GM23338 (cell line): Measurements from ENCODE around the gene TGM2. TPM values are rescaled to one million over a fixed set of nuclear protein-coding genes. Genes with fewer than 3 reads are reported as not detected.

Source experiments
- ATAC-seq: fragments of 200-7000 bp; cut with Tn5 transposase; 3 replicates; pipeline ENCODE4 v1.9.1; 2020
- DNase-seq: peaks from one replicate; pipeline ENCODE4 v3.0.0-alpha.2; 2015; ENCODE audit warnings: low spot score
- H2AFZ ChIP-seq: fragments of 200-600 bp; sonication (generic); 2 replicates; pipeline ENCODE4 v1.8.0; 2016; ENCODE audit warnings: antibody characterized with exemption, mild to moderate bottlenecking, moderate library complexity
- H3F3A ChIP-seq: fragments of 200-600 bp; sonication (generic); replicated peaks from 2 replicates; pipeline ENCODE4 v1.8.0; 2017; ENCODE audit warnings: antibody characterized with exemption, mixed run types, low read depth
- H3K27ac ChIP-seq: fragments of 200-600 bp; sonication (generic); 2 replicates; pipeline ENCODE4 v1.6.1; 2016; ENCODE audit warnings: low read depth
- H3K27me3 ChIP-seq: fragments of 200-600 bp; sonication (generic); 2 replicates; pipeline ENCODE4 v1.8.0; 2016; ENCODE audit warnings: mild to moderate bottlenecking, mixed run types, moderate library complexity; ENCODE audit not compliant: insufficient read depth
- H3K36me3 ChIP-seq: fragments of 200-600 bp; sonication (generic); 2 replicates; pipeline ENCODE4 v1.8.0; 2016; ENCODE audit warnings: mild to moderate bottlenecking; ENCODE audit not compliant: insufficient read depth
- H3K4me1 ChIP-seq: fragments of 200-600 bp; sonication (generic); 2 replicates; pipeline ENCODE4 v1.8.0; 2016; ENCODE audit warnings: mild to moderate bottlenecking, moderate library complexity; ENCODE audit not compliant: insufficient read depth
- H3K4me2 ChIP-seq: fragments of 200-600 bp; sonication (generic); 2 replicates; pipeline ENCODE4 v1.7.1; 2017; ENCODE audit warnings: mixed run types
- H3K4me3 ChIP-seq: fragments of 200-600 bp; sonication (generic); 2 replicates; pipeline ENCODE4 v1.6.1; 2016; ENCODE audit warnings: mixed run types
- H3K79me2 ChIP-seq: fragments of 200-600 bp; sonication (generic); replicated peaks from 2 replicates; pipeline ENCODE4 v1.8.0; 2017; ENCODE audit warnings: mild to moderate bottlenecking; ENCODE audit not compliant: insufficient read depth
- H3K9me2 ChIP-seq: fragments of 200-600 bp; sonication (generic); 2 replicates; pipeline ENCODE4 v1.8.0; 2017; ENCODE audit not compliant: insufficient read depth
- H4K20me1 ChIP-seq: fragments of 200-600 bp; sonication (generic); replicated peaks from 2 replicates; pipeline ENCODE4 v1.8.0; 2017; ENCODE audit warnings: mild to moderate bottlenecking; ENCODE audit not compliant: insufficient read depth
- H3K27ac Mint-ChIP-seq: 2 replicates; pipeline ENCODE4 v1.8.0; 2020; ENCODE audit warnings: inconsistent platforms, mild to moderate bottlenecking, moderate library complexity, mixed read lengths
- H3K27me3 Mint-ChIP-seq: 3 replicates; pipeline ENCODE4 v1.8.0; 2022; ENCODE audit warnings: low read depth, mild to moderate bottlenecking, moderate library complexity, mixed read lengths, inconsistent platforms; ENCODE audit not compliant: insufficient read depth, poor library complexity
- H3K36me3 Mint-ChIP-seq: 3 replicates; pipeline ENCODE4 v1.8.0; 2021; ENCODE audit warnings: low read depth, mild to moderate bottlenecking, inconsistent platforms, moderate library complexity, mixed read lengths
- H3K4me1 Mint-ChIP-seq: 3 replicates; pipeline ENCODE4 v1.8.0; 2020; ENCODE audit warnings: mild to moderate bottlenecking, inconsistent platforms, mixed read lengths
- H3K4me3 Mint-ChIP-seq: 3 replicates; pipeline ENCODE4 v1.8.0; 2021; ENCODE audit warnings: moderate library complexity, mild to moderate bottlenecking, inconsistent platforms, mixed read lengths
- H3K9me3 Mint-ChIP-seq: 3 replicates; pipeline ENCODE4 v1.8.0; 2020; ENCODE audit warnings: moderate library complexity, mild to moderate bottlenecking, inconsistent platforms, mixed read lengths
- CREB1 ChIP-seq: fragments of 250-450 bp; sonication (Bioruptor Pico); IDR thresholded peaks from 2 replicates; pipeline ENCODE4 v1.5.0; 2020; ENCODE audit warnings: low read depth, mild to moderate bottlenecking, moderate library complexity
- CTCF ChIP-seq, 2 experiments: fragments of 200-600 bp in 1 of 2; sonication (generic) in 1 of 2; conservative IDR thresholded peaks; 2 replicates each; pipeline versions ENCODE4 v1.5.1 to v1.6.1; 2016 to 2017; ENCODE audit warnings: antibody characterized with exemption in 2 of 2, low read depth in 2 of 2, mild to moderate bottlenecking in 2 of 2, moderate library complexity in 1 of 2
- ETS1 ChIP-seq: IDR thresholded peaks from 2 replicates; pipeline ENCODE4 v1.6.1; 2016; ENCODE audit warnings: antibody characterized with exemption
- EZH2 ChIP-seq: fragments of 200-600 bp; sonication (generic); IDR thresholded peaks from one replicate; pipeline ENCODE4 v1.8.0; 2017; ENCODE audit warnings: antibody characterized with exemption, mild to moderate bottlenecking, low read depth; ENCODE audit not compliant: unreplicated experiment
- EZH2phosphoT487 ChIP-seq: fragments of 200-600 bp; sonication (generic); IDR thresholded peaks from one replicate; pipeline ENCODE4 v1.8.1; 2018; ENCODE audit warnings: antibody characterized with exemption; ENCODE audit not compliant: unreplicated experiment
- JUNB ChIP-seq: IDR thresholded peaks from one replicate; pipeline ENCODE4 v1.6.1; 2016; ENCODE audit warnings: antibody characterized with exemption; ENCODE audit not compliant: unreplicated experiment
- NANOG ChIP-seq: IDR thresholded peaks from 2 replicates; pipeline ENCODE4 v1.6.1; 2016; ENCODE audit warnings: antibody characterized with exemption, borderline replicate concordance
- POLR2AphosphoS5 ChIP-seq: IDR thresholded peaks from 2 replicates; pipeline ENCODE4 v1.6.1; 2016; ENCODE audit warnings: antibody characterized with exemption, low read depth
- REST ChIP-seq: IDR thresholded peaks from one replicate; pipeline ENCODE4 v1.6.1; 2018; ENCODE audit warnings: antibody characterized with exemption; ENCODE audit not compliant: unreplicated experiment
- ZNF114 ChIP-seq: fragments of 250-450 bp; sonication (Bioruptor Pico); IDR thresholded peaks from 2 replicates; pipeline ENCODE4 v1.5.0; 2020; ENCODE audit warnings: mild to moderate bottlenecking, moderate library complexity
- ZNF462 ChIP-seq: fragments of 250-450 bp; sonication (Bioruptor Pico); IDR thresholded peaks from 2 replicates; pipeline ENCODE4 v1.5.0; 2020; ENCODE audit warnings: mild to moderate bottlenecking, moderate library complexity
- polyA plus RNA-seq: library from polyadenylated mRNA; unstranded; fragments of >200 nt; fragmentation: Nextera tagmentation; extraction: Ambion mirVana; gene quantifications from 2 replicates; pipeline ENCODE4 v1.2.1, GENCODE V29; 2016
- total RNA-seq: library from RNA; depleted of rRNA; stranded (reverse); fragments of >200 nt; shearing (Covaris generic); gene quantifications from 2 replicates; pipeline ENCODE4 v1.2.3, GENCODE V29; 2014

The TGM2 gene
- total and polyA plus RNA-seq, 2 experiments from 2014 or later: 0.45 to 1.0 TPM

GRCh38 chr20:38139156-38139912 lies 25.7 kb downstream of the TGM2 start:
- no peaks in the 10 kb centered on the region for H3K36me3 ChIP-seq
- H3K9me2 ChIP-seq: no peaks in the 10 kb centered on the region
- H3K4me2 ChIP-seq: no peak overlapping the region
- peaks cover 12% of the 10 kb centered on the region for H3K4me1 Mint-ChIP-seq
- H3K27ac Mint-ChIP-seq: no peak overlapping the region
- H3K27me3 Mint-ChIP-seq: peaks cover 8% of the 10 kb centered on the region
- no peaks in the 10 kb centered on the region for H3F3A ChIP-seq
- H3K4me3 Mint-ChIP-seq: no peak overlapping the region
- no peaks in the 10 kb centered on the region for H3K79me2 ChIP-seq
- no peak overlapping the region for H3K4me3 ChIP-seq
- H2AFZ ChIP-seq: no peak overlapping the region
- ATAC-seq (no peak), DNase-seq (no peak)
- H4K20me1 ChIP-seq: no peaks in the 10 kb centered on the region
- H3K36me3 Mint-ChIP-seq: no peaks in the 10 kb centered on the region
- TF ChIP-seq ZNF114 (CRISPR knock-in tag): no peak
- no peak for TF ChIP-seq JUNB
- TF ChIP-seq CREB1 (CRISPR knock-in tag): no peak
- no peak for TF ChIP-seq REST
- TF ChIP-seq CTCF (conservative IDR thresholded peaks at IDR 0.05; ENCODE audit: low read depth in 2 of 2): no peak
- TF ChIP-seq EZH2: no peak
- no peak for TF ChIP-seq POLR2AphosphoS5
- TF ChIP-seq ETS1: no peak
- no peak for TF ChIP-seq NANOG
- no peak for TF ChIP-seq EZH2phosphoT487
- no peak for TF ChIP-seq ZNF462 (CRISPR knock-in tag)
- no peak overlapping the region for H3K27ac ChIP-seq
- H3K27me3 ChIP-seq: no peaks in the 10 kb centered on the region
- H3K4me1 ChIP-seq: peaks cover 5% of the 10 kb centered on the region; the same call in 1 of the 2 replicates
- H3K9me3 Mint-ChIP-seq: no peaks in the 10 kb centered on the region
